WTC11 (cell line): ENCODE measurements around the gene DCTN2.

ENCODE experiments used
- CREB1 ChIP-seq: sonication (generic); formaldehyde crosslinking; IDR thresholded peaks from 2 replicates; pipeline ENCODE4 v1.8.0; 2023; ENCODE audit warnings: mild to moderate bottlenecking, missing genetic modification reagents
- CREM ChIP-seq: sonication (generic); formaldehyde crosslinking; IDR thresholded peaks from 2 replicates; pipeline ENCODE4 v1.8.1; 2022; ENCODE audit warnings: mild to moderate bottlenecking, missing genetic modification reagents, moderate library complexity
- GABPB1 ChIP-seq: sonication (generic); formaldehyde crosslinking; IDR thresholded peaks from 2 replicates; pipeline ENCODE4 v1.8.1; 2023; ENCODE audit warnings: mild to moderate bottlenecking, missing genetic modification reagents
- GRHL2 ChIP-seq: fragments of 250-450 bp; sonication (Bioruptor Pico); IDR thresholded peaks from 2 replicates; pipeline ENCODE4 v1.8.0; 2022; ENCODE audit warnings: mild to moderate bottlenecking, moderate library complexity; ENCODE audit not compliant: insufficient replicate concordance, severe bottlenecking
- JUN ChIP-seq: sonication (generic); formaldehyde crosslinking; IDR thresholded peaks from 2 replicates; pipeline ENCODE4 v1.8.0; 2023; ENCODE audit warnings: mild to moderate bottlenecking, missing genetic modification reagents
- TP53 ChIP-seq: sonication (generic); formaldehyde crosslinking; IDR thresholded peaks from 2 replicates; pipeline ENCODE4 v1.8.1; 2023; ENCODE audit warnings: mild to moderate bottlenecking, missing genetic modification reagents
- ZNF138 ChIP-seq: sonication (generic); formaldehyde crosslinking; conservative IDR thresholded peaks from 2 replicates; pipeline ENCODE4 v1.8.1; 2022; ENCODE audit warnings: mild to moderate bottlenecking, moderate library complexity, missing genetic modification reagents
- TF ChIP-seq, protein P1 (sequence below): sonication (generic); formaldehyde crosslinking; IDR thresholded peaks from 2 replicates; pipeline ENCODE4 v1.8.1; 2023; ENCODE audit warnings: mild to moderate bottlenecking, missing genetic modification reagents
- TF ChIP-seq, protein P2 (sequence below): fragments of 200-600 bp; IDR thresholded peaks from 2 replicates; pipeline ENCODE4 v1.8.0; 2022; ENCODE audit warnings: antibody characterized with exemption
- TF ChIP-seq, protein P3 (sequence below): sonication (generic); formaldehyde crosslinking; IDR thresholded peaks from 2 replicates; pipeline ENCODE4 v1.8.0; 2022; ENCODE audit warnings: mild to moderate bottlenecking, missing genetic modification reagents
- TF ChIP-seq, protein P4 (sequence below): sonication (generic); formaldehyde crosslinking; conservative IDR thresholded peaks from 2 replicates; pipeline ENCODE4 v1.8.1; 2023; ENCODE audit warnings: mild to moderate bottlenecking, low read depth, missing genetic modification reagents, moderate library complexity
- TF ChIP-seq, protein P5 (sequence below): sonication (generic); formaldehyde crosslinking; conservative IDR thresholded peaks from 2 replicates; pipeline ENCODE4 v1.8.1; 2022; ENCODE audit warnings: mild to moderate bottlenecking, missing genetic modification reagents
- TF ChIP-seq, protein P6 (sequence below): sonication (generic); formaldehyde crosslinking; IDR thresholded peaks from 2 replicates; pipeline ENCODE4 v1.8.1; 2022; ENCODE audit warnings: low read depth, missing genetic modification reagents, borderline replicate concordance
- TF ChIP-seq, protein P7 (sequence below): sonication (generic); formaldehyde crosslinking; IDR thresholded peaks from 2 replicates; pipeline ENCODE4 v1.8.1; 2022; ENCODE audit warnings: mild to moderate bottlenecking, moderate library complexity, missing genetic modification reagents

DNA sequence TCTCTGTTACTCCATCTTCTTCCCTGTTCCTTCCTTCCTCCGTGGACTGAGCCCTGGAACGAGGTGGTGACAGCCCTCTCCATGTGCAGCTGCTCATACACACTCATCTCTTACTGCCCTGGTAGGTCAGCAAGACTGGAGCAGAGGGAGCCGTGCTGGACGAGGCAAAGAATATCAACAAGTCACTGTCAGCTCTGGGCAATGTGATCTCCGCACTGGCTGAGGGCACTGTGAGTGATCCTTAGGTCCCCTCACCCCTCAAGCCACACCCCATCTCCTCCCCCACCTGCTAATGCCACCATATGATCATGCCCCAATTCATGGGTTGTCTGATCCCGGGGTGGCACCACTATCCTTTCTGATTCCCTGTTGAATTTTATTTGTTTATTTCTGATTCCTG, 21.8 kb upstream of the DCTN2 start:
- TF ChIP-seq CREB1 (no peak), GRHL2 (CRISPR knock-in tag) (no peak), JUN (CRISPR knock-in tag) (no peak), ZNF138 (CRISPR knock-in tag) (no peak), GABPB1 (CRISPR knock-in tag) (no peak), TP53 (CRISPR knock-in tag) (no peak), CREM (CRISPR knock-in tag) (no peak)
- TF ChIP-seq, protein P1, sequence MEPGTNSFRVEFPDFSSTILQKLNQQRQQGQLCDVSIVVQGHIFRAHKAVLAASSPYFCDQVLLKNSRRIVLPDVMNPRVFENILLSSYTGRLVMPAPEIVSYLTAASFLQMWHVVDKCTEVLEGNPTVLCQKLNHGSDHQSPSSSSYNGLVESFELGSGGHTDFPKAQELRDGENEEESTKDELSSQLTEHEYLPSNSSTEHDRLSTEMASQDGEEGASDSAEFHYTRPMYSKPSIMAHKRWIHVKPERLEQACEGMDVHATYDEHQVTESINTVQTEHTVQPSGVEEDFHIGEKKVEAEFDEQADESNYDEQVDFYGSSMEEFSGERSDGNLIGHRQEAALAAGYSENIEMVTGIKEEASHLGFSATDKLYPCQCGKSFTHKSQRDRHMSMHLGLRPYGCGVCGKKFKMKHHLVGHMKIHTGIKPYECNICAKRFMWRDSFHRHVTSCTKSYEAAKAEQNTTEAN (CRISPR knock-in tag), result no peak
- TF ChIP-seq, protein P2, sequence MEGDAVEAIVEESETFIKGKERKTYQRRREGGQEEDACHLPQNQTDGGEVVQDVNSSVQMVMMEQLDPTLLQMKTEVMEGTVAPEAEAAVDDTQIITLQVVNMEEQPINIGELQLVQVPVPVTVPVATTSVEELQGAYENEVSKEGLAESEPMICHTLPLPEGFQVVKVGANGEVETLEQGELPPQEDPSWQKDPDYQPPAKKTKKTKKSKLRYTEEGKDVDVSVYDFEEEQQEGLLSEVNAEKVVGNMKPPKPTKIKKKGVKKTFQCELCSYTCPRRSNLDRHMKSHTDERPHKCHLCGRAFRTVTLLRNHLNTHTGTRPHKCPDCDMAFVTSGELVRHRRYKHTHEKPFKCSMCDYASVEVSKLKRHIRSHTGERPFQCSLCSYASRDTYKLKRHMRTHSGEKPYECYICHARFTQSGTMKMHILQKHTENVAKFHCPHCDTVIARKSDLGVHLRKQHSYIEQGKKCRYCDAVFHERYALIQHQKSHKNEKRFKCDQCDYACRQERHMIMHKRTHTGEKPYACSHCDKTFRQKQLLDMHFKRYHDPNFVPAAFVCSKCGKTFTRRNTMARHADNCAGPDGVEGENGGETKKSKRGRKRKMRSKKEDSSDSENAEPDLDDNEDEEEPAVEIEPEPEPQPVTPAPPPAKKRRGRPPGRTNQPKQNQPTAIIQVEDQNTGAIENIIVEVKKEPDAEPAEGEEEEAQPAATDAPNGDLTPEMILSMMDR, result no peak
- TF ChIP-seq, protein P3, sequence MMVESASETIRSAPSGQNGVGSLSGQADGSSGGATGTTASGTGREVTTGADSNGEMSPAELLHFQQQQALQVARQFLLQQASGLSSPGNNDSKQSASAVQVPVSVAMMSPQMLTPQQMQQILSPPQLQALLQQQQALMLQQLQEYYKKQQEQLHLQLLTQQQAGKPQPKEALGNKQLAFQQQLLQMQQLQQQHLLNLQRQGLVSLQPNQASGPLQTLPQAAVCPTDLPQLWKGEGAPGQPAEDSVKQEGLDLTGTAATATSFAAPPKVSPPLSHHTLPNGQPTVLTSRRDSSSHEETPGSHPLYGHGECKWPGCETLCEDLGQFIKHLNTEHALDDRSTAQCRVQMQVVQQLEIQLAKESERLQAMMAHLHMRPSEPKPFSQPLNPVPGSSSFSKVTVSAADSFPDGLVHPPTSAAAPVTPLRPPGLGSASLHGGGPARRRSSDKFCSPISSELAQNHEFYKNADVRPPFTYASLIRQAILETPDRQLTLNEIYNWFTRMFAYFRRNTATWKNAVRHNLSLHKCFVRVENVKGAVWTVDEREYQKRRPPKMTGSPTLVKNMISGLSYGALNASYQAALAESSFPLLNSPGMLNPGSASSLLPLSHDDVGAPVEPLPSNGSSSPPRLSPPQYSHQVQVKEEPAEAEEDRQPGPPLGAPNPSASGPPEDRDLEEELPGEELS (CRISPR knock-in tag), result no peak
- TF ChIP-seq, protein P4, sequence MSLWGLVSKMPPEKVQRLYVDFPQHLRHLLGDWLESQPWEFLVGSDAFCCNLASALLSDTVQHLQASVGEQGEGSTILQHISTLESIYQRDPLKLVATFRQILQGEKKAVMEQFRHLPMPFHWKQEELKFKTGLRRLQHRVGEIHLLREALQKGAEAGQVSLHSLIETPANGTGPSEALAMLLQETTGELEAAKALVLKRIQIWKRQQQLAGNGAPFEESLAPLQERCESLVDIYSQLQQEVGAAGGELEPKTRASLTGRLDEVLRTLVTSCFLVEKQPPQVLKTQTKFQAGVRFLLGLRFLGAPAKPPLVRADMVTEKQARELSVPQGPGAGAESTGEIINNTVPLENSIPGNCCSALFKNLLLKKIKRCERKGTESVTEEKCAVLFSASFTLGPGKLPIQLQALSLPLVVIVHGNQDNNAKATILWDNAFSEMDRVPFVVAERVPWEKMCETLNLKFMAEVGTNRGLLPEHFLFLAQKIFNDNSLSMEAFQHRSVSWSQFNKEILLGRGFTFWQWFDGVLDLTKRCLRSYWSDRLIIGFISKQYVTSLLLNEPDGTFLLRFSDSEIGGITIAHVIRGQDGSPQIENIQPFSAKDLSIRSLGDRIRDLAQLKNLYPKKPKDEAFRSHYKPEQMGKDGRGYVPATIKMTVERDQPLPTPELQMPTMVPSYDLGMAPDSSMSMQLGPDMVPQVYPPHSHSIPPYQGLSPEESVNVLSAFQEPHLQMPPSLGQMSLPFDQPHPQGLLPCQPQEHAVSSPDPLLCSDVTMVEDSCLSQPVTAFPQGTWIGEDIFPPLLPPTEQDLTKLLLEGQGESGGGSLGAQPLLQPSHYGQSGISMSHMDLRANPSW (CRISPR knock-in tag), result no peak
- TF ChIP-seq, protein P5, sequence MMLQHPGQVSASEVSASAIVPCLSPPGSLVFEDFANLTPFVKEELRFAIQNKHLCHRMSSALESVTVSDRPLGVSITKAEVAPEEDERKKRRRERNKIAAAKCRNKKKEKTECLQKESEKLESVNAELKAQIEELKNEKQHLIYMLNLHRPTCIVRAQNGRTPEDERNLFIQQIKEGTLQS, result no peak
- TF ChIP-seq, protein P6, sequence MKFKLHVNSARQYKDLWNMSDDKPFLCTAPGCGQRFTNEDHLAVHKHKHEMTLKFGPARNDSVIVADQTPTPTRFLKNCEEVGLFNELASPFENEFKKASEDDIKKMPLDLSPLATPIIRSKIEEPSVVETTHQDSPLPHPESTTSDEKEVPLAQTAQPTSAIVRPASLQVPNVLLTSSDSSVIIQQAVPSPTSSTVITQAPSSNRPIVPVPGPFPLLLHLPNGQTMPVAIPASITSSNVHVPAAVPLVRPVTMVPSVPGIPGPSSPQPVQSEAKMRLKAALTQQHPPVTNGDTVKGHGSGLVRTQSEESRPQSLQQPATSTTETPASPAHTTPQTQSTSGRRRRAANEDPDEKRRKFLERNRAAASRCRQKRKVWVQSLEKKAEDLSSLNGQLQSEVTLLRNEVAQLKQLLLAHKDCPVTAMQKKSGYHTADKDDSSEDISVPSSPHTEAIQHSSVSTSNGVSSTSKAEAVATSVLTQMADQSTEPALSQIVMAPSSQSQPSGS (CRISPR knock-in tag), result no peak
- TF ChIP-seq, protein P7, sequence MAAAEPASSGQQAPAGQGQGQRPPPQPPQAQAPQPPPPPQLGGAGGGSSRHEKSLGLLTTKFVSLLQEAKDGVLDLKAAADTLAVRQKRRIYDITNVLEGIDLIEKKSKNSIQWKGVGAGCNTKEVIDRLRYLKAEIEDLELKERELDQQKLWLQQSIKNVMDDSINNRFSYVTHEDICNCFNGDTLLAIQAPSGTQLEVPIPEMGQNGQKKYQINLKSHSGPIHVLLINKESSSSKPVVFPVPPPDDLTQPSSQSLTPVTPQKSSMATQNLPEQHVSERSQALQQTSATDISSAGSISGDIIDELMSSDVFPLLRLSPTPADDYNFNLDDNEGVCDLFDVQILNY (CRISPR knock-in tag), result no peak
